Measurements from ENCODE around the gene ADAMTSL5. TPM values are rescaled to one million over a fixed set of nuclear protein-coding genes. Genes with fewer than 3 reads are reported as not detected.

The ADAMTSL5 gene
- total and polyA plus RNA-seq, 2 of the 8 experiments (the other 6 are each of a cell fraction or from before 2014, with no cell fraction given): 0.82 to 0.99 TPM

DNA sequence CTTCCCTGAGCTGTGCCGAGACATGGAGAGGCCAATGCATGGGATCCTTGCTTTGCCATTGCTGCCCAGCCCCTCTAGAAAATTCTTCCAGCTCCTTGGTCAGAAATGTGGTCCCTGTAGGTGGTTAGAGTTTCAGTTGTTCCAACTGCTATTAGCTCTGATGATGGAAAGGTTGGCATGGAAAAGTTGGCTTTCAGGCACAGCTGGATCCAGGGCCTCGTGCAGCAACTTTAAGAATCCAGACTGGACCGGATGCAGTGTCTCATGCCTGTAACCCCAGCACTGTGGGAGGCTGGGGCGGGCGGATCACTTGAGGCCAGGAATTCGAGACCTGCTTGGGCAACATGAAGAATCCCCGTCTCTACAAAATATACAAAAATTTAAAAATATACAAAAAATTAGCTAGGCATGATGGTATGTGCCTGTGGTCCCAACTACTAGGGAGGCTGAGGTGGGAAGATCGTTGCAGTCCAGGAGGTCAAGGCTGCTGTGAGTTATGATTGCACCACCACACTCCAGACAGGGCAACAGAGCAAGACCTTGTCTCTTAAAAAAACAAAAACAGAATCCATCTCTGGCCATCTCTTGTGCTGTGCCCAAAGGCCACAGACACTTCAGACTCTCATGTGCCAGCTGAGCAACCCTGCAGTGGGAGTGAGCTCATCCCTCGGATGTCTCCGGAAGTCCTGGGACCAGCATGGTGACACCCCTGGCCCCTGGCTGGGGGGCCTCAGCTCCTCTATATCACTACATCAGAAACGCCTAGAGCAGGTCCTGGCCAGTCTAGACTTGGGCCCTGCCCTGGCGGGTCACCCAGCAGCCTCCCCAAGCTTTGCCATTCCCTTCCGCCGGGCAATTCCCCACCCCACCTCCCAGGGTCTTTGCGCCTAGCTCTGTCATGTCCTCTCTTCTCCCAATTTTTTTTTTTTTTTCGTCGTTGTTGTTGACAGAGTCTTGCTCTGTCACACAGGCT lies 38.5 kb upstream of the ADAMTSL5 start (continued):
- no peak for TF ChIP-seq CBX8 (IDR thresholded peaks at IDR 0.05; ENCODE audit: borderline replicate concordance, low read depth, low read length)
- no peak for TF ChIP-seq JUN (IDR thresholded peaks at IDR 0.05; ENCODE audit: low read depth, low read length)
- TF ChIP-seq, protein P1, sequence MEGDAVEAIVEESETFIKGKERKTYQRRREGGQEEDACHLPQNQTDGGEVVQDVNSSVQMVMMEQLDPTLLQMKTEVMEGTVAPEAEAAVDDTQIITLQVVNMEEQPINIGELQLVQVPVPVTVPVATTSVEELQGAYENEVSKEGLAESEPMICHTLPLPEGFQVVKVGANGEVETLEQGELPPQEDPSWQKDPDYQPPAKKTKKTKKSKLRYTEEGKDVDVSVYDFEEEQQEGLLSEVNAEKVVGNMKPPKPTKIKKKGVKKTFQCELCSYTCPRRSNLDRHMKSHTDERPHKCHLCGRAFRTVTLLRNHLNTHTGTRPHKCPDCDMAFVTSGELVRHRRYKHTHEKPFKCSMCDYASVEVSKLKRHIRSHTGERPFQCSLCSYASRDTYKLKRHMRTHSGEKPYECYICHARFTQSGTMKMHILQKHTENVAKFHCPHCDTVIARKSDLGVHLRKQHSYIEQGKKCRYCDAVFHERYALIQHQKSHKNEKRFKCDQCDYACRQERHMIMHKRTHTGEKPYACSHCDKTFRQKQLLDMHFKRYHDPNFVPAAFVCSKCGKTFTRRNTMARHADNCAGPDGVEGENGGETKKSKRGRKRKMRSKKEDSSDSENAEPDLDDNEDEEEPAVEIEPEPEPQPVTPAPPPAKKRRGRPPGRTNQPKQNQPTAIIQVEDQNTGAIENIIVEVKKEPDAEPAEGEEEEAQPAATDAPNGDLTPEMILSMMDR (IDR thresholded peaks at IDR 0.05; ENCODE audit: control extremely low read depth in 1 of 3, insufficient read depth in 1 of 3, low read depth in 1 of 3, low read length in 3 of 3): no peak
- no peak for TF ChIP-seq CTBP2 (IDR thresholded peaks at IDR 0.05; ENCODE audit: borderline replicate concordance, insufficient read depth, insufficient read length, low read length)
- no peak for TF ChIP-seq BACH1 (IDR thresholded peaks at IDR 0.05; ENCODE audit: low read length)
- TF ChIP-seq NRF1 (IDR thresholded peaks at IDR 0.05; ENCODE audit: low read depth, low read length): no peak
